A549 (cell line): Measurements from ENCODE around the gene TMEM253. TPM values are rescaled to one million over a fixed set of nuclear protein-coding genes. Genes with fewer than 3 reads are reported as not detected.

ENCODE experiments used
- ATAC-seq, 2 experiments: fragments of 200-7000 bp in 1 of 2; fragments of >200 bp in 1 of 2; cut with Nextera tagmentation in 1 of 2; cut with Tn5 transposase in 1 of 2; 3 replicates each; pipeline versions ENCODE4 v1.8.0 to v1.9.1; 2018 to 2020; ENCODE audit warnings: mild to moderate bottlenecking in 1 of 2, moderate library complexity in 1 of 2
- CTCF ChIA-PET: fragments of 300-600 bp; sonication (Branson Sonifier 250); formaldehyde crosslinking; extraction: SDS; loops from one replicate; lab custom pipeline; 2021; ENCODE audit warnings: antibody characterized with exemption, inconsistent platforms; lab: Yijun Ruan, JAX
- POLR2A ChIA-PET: fragments of 350-600 bp; formaldehyde crosslinking; extraction: SDS; loops from one replicate; lab custom pipeline; 2021; ENCODE audit warnings: antibody characterized with exemption, inconsistent platforms; lab: Yijun Ruan, JAX
- DNase-seq, 2 experiments: peaks; one replicate each; pipeline versions ENCODE4 v3.0.0 to v3.0.0-alpha.2; 2011 to 2016; ENCODE audit warnings: low read depth in 1 of 2, low spot score in 1 of 2
- FAIRE-seq: peaks from 2 replicates; lab custom pipeline; 2011; peaks lifted over from hg19 to GRCh38; lab: Jason Lieb, UNC
- H3K27ac ChIP-seq, 2 experiments: fragments of >200 bp; sonication (Bioruptor Twin); formaldehyde crosslinking; 3 replicates each; pipeline ENCODE4 v1.5.1; 2016 to 2017
- H3K4me1 ChIP-seq: fragments of >200 bp; sonication (Bioruptor Twin); formaldehyde crosslinking; 3 replicates; pipeline ENCODE4 v1.6.1; 2016
- H3K4me2 ChIP-seq: fragments of >200 bp; sonication (Bioruptor Twin); formaldehyde crosslinking; 3 replicates; pipeline ENCODE4 v1.6.1; 2016
- H3K4me3 ChIP-seq: fragments of >200 bp; sonication (Bioruptor Twin); formaldehyde crosslinking; 3 replicates; pipeline ENCODE4 v1.5.1; 2016
- H3K9me3 ChIP-seq: fragments of >200 bp; sonication (Bioruptor Twin); formaldehyde crosslinking; 3 replicates; pipeline ENCODE4 v1.6.1; 2016
- BCL3 ChIP-seq: fragments of >200 bp; sonication (Bioruptor Twin); formaldehyde crosslinking; IDR thresholded peaks from 3 replicates; pipeline ENCODE4 v1.6.1; 2016
- BHLHE40 ChIP-seq: IDR thresholded peaks from 2 replicates; pipeline ENCODE4 v1.6.1; 2012; ENCODE audit warnings: low read depth, low read length, inconsistent platforms
- CBX8 ChIP-seq: fragments of 200-600 bp; sonication (generic); IDR thresholded peaks from 2 replicates; pipeline ENCODE4 v1.6.1; 2016
- CHD4 ChIP-seq: fragments of 200-600 bp; sonication (generic); IDR thresholded peaks from 2 replicates; pipeline ENCODE4 v1.6.1; 2016; ENCODE audit warnings: antibody characterized with exemption, mild to moderate bottlenecking, borderline replicate concordance
- CTCF ChIP-seq: fragments of >200 bp; sonication (Bioruptor Twin); formaldehyde crosslinking; IDR thresholded peaks from 3 replicates; pipeline ENCODE4 v1.5.1; 2016
- E2F6 ChIP-seq: IDR thresholded peaks from 2 replicates; pipeline ENCODE4 v1.6.1; 2012; ENCODE audit warnings: low read depth, borderline replicate concordance
- EHF ChIP-seq: fragments of 250-450 bp; sonication (Bioruptor Pico); IDR thresholded peaks from 2 replicates; pipeline ENCODE4 v1.5.0; 2020; ENCODE audit warnings: mild to moderate bottlenecking
- EHMT2 ChIP-seq: fragments of 200-600 bp; sonication (generic); IDR thresholded peaks from 2 replicates; pipeline ENCODE4 v1.6.1; 2016; ENCODE audit warnings: antibody characterized with exemption, low read depth, mild to moderate bottlenecking, moderate library complexity
- FOSL2 ChIP-seq, 2 experiments: fragments of 450-650 bp in 1 of 2; fragments of >200 bp in 1 of 2; sonication (Bioruptor Twin) in 1 of 2; formaldehyde crosslinking; IDR thresholded peaks; 2 replicates each; pipeline versions ENCODE4 v1.5.0 to v1.6.1; 2016 to 2020; ENCODE audit warnings: mild to moderate bottlenecking in 1 of 2, moderate library complexity in 1 of 2
- FOXS1 ChIP-seq: fragments of 250-450 bp; sonication (Bioruptor Pico); IDR thresholded peaks from 2 replicates; pipeline ENCODE4 v1.5.0; 2020; ENCODE audit warnings: mild to moderate bottlenecking, moderate library complexity
- HDAC2 ChIP-seq: fragments of 200-600 bp; sonication (generic); IDR thresholded peaks from 2 replicates; pipeline ENCODE4 v1.6.1; 2016
- HEYL ChIP-seq: fragments of 250-450 bp; sonication (Bioruptor Pico); IDR thresholded peaks from 2 replicates; pipeline ENCODE4 v1.8.0; 2021; ENCODE audit warnings: mild to moderate bottlenecking, moderate library complexity
- KDM1A ChIP-seq: fragments of 200-600 bp; sonication (generic); IDR thresholded peaks from 2 replicates; pipeline ENCODE4 v1.6.1; 2016; ENCODE audit warnings: low read depth, mild to moderate bottlenecking
- MAZ ChIP-seq: fragments of 150-350 bp; IDR thresholded peaks from 2 replicates; pipeline ENCODE4 v1.6.1; 2014; ENCODE audit warnings: antibody characterized with exemption, low read depth, low read length, borderline replicate concordance
- MYC ChIP-seq: IDR thresholded peaks from 2 replicates; pipeline ENCODE4 v1.6.1; 2012; ENCODE audit warnings: mild to moderate bottlenecking, inconsistent platforms, low read length, improper control_type of control experiment, borderline replicate concordance
- NR3C1 ChIP-seq: fragments of >200 bp; sonication (Bioruptor Twin); formaldehyde crosslinking; IDR thresholded peaks from 3 replicates; pipeline ENCODE4 v1.6.1; 2017
- POLR2AphosphoS2 ChIP-seq: conservative IDR thresholded peaks from 2 replicates; pipeline ENCODE4 v1.6.1; 2012; ENCODE audit warnings: low read length, improper control_type of control experiment, inconsistent platforms
- RAD21 ChIP-seq, 2 experiments: fragments of >200 bp in 1 of 2; sonication (Bioruptor Twin) in 1 of 2; formaldehyde crosslinking in 1 of 2; IDR thresholded peaks in 1 of 2; conservative IDR thresholded peaks in 1 of 2; 2 replicates in 1 of 2; 3 replicates in 1 of 2; pipeline ENCODE4 v1.6.1; 2012 to 2018; ENCODE audit warnings: inconsistent platforms in 1 of 2
- RCOR1 ChIP-seq: fragments of 150-350 bp; IDR thresholded peaks from 2 replicates; pipeline ENCODE4 v1.6.1; 2014; ENCODE audit warnings: antibody characterized with exemption, low read length, low read depth
- RFX5 ChIP-seq: fragments of 450-650 bp; IDR thresholded peaks from 2 replicates; pipeline ENCODE4 v1.7.1; 2014; ENCODE audit warnings: antibody characterized with exemption, mild to moderate bottlenecking, moderate library complexity
- SMC3 ChIP-seq: fragments of >200 bp; sonication (Bioruptor Twin); formaldehyde crosslinking; IDR thresholded peaks from 3 replicates; pipeline ENCODE4 v1.6.1; 2018; ENCODE audit warnings: inconsistent platforms
- TFCP2L1 ChIP-seq: fragments of 250-450 bp; sonication (Bioruptor Pico); IDR thresholded peaks from 2 replicates; pipeline ENCODE4 v1.5.0; 2021; ENCODE audit warnings: mild to moderate bottlenecking
- TP53 ChIP-seq: fragments of 250-450 bp; sonication (Bioruptor Pico); IDR thresholded peaks from 2 replicates; pipeline ENCODE4 v1.5.0; 2021; ENCODE audit warnings: mild to moderate bottlenecking, moderate library complexity
- WGBS: methylation state at CpG from one replicate; pipeline ENCODE4 v1.1.6; 2017; ENCODE audit errors: missing lambda C conversion rate; 5-methylcytosine and 5-hydroxymethylcytosine counted together
- polyA plus RNA-seq, 4 experiments: library from polyadenylated mRNA; depleted of rRNA in 3 of 4; stranded (reverse); fragments of >200 nt; fragmentation: RNase III in 1 of 4; extraction: RNeasy Plus Mini Kit Qiagen cat#74134 plus additional on column Dnase treatment in 1 of 4; gene quantifications; 2 replicates in 3 of 4; 3 replicates in 1 of 4; pipeline ENCODE4 v1.2.3, GENCODE V29; 2011 to 2017
- TF ChIP-seq, protein P1 (sequence below): fragments of 250-450 bp; sonication (Bioruptor Pico); IDR thresholded peaks from 2 replicates; pipeline ENCODE4 v1.5.0; 2021; ENCODE audit warnings: mild to moderate bottlenecking, moderate library complexity, borderline replicate concordance
- TF ChIP-seq, protein P2 (sequence below): fragments of 200-600 bp; sonication (generic); IDR thresholded peaks from 2 replicates; pipeline ENCODE4 v1.6.1; 2016; ENCODE audit warnings: antibody characterized with exemption, mild to moderate bottlenecking, moderate library complexity
- TF ChIP-seq, protein P3 (sequence below): IDR thresholded peaks from 2 replicates; pipeline ENCODE4 v1.6.1; 2012

The TMEM253 gene
- polyA plus RNA-seq, 2 of the 4 experiments (the other 2 are of a cell fraction), result 0.54 to 0.81 TPM

GRCh38 chr14:21060614-21061346 is 40.1 kb upstream of the TMEM253 start:
- Histone ChIP-seq H3K4me3 (no peak overlapping the region), H3K4me1 (peaks cover 25% of the 10 kb centered on the region), H3K9me3 (no peaks in the 10 kb centered on the region), H3K4me2 (no peak overlapping the region), H3K27ac (no peak overlapping the region)
- ChIA-PET POLR2A (no interaction called here), CTCF (interaction anchor here (1.1 to 9.5 kb wide), 7 partner anchors 21 to 90 kb away, joined by 5 to 251 read pairs (median 10); partner anchors contain the start of gene TMEM253)
- no peak for FAIRE-seq
- 61% methylated on average over 13 of the region's 13 CpGs for WGBS
- TF ChIP-seq POLR2AphosphoS2, result no peak
- no peak for TF ChIP-seq HDAC2
- no peak for TF ChIP-seq MAZ
- TF ChIP-seq HEYL, result no peak
- no peak for TF ChIP-seq FOXS1 (CRISPR knock-in tag)
- TF ChIP-seq TFCP2L1 (CRISPR knock-in tag), result no peak
- TF ChIP-seq BHLHE40, result no peak
- TF ChIP-seq EHF (CRISPR knock-in tag), result no peak
- no peak for TF ChIP-seq CHD4
- TF ChIP-seq, protein P1, sequence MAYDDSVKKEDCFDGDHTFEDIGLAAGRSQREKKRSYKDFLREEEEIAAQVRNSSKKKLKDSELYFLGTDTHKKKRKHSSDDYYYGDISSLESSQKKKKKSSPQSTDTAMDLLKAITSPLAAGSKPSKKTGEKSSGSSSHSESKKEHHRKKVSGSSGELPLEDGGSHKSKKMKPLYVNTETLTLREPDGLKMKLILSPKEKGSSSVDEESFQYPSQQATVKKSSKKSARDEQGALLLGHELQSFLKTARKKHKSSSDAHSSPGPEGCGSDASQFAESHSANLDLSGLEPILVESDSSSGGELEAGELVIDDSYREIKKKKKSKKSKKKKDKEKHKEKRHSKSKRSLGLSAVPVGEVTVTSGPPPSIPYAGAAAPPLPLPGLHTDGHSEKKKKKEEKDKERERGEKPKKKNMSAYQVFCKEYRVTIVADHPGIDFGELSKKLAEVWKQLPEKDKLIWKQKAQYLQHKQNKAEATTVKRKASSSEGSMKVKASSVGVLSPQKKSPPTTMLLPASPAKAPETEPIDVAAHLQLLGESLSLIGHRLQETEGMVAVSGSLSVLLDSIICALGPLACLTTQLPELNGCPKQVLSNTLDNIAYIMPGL (CRISPR knock-in tag), result no peak
- TF ChIP-seq EHMT2, result no peak
- TF ChIP-seq RCOR1, result no peak
- no peak for TF ChIP-seq CBX8
- no peak for TF ChIP-seq RFX5
- TF ChIP-seq TP53 (CRISPR knock-in tag), result no peak
- TF ChIP-seq E2F6, result no peak
- TF ChIP-seq BCL3, result no peak
- TF ChIP-seq MYC, result no peak
- no peak for ATAC-seq
- DNase-seq, result no peak

- WGBS, result 73% methylated on average over 3 of the region's 3 CpGs
- CTCF ChIA-PET, result interaction anchor here (1.4 to 9.5 kb wide), 6 partner anchors 21 to 91 kb away, joined by 5 to 251 read pairs (median 12); partner anchors contain the start of gene TMEM253
- no peak for FAIRE-seq
- TF ChIP-seq EHMT2 (no peak), SMC3 (no peak), FOSL2 (IDR thresholded peaks at IDR 0.05) (no peak), FOSL2 (CRISPR knock-in tag; IDR thresholded peaks at IDR 0.05) (no peak), RAD21 (conservative IDR thresholded peaks at IDR 0.05 in 1 of 2, IDR thresholded peaks at IDR 0.05 in 1 of 2) (no peak), HDAC2 (no peak), KDM1A (no peak), RCOR1 (no peak), CTCF (no peak), NR3C1 (no peak), POLR2AphosphoS2 (no peak)
- TF ChIP-seq, protein P2, sequence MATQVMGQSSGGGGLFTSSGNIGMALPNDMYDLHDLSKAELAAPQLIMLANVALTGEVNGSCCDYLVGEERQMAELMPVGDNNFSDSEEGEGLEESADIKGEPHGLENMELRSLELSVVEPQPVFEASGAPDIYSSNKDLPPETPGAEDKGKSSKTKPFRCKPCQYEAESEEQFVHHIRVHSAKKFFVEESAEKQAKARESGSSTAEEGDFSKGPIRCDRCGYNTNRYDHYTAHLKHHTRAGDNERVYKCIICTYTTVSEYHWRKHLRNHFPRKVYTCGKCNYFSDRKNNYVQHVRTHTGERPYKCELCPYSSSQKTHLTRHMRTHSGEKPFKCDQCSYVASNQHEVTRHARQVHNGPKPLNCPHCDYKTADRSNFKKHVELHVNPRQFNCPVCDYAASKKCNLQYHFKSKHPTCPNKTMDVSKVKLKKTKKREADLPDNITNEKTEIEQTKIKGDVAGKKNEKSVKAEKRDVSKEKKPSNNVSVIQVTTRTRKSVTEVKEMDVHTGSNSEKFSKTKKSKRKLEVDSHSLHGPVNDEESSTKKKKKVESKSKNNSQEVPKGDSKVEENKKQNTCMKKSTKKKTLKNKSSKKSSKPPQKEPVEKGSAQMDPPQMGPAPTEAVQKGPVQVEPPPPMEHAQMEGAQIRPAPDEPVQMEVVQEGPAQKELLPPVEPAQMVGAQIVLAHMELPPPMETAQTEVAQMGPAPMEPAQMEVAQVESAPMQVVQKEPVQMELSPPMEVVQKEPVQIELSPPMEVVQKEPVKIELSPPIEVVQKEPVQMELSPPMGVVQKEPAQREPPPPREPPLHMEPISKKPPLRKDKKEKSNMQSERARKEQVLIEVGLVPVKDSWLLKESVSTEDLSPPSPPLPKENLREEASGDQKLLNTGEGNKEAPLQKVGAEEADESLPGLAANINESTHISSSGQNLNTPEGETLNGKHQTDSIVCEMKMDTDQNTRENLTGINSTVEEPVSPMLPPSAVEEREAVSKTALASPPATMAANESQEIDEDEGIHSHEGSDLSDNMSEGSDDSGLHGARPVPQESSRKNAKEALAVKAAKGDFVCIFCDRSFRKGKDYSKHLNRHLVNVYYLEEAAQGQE, result no peak
- TF ChIP-seq, protein P3, sequence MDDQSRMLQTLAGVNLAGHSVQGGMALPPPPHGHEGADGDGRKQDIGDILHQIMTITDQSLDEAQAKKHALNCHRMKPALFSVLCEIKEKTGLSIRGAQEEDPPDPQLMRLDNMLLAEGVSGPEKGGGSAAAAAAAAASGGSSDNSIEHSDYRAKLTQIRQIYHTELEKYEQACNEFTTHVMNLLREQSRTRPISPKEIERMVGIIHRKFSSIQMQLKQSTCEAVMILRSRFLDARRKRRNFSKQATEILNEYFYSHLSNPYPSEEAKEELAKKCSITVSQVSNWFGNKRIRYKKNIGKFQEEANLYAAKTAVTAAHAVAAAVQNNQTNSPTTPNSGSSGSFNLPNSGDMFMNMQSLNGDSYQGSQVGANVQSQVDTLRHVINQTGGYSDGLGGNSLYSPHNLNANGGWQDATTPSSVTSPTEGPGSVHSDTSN, result no peak
Observed at GRCh38 chr14:21061347-21061668, 39.6 kb upstream of the TMEM253 start.

More at GRCh38 chr14:21061347-21061668, 39.6 kb upstream of the TMEM253 start:
- H3K4me2 ChIP-seq, result no peak overlapping the region
- no peaks in the 10 kb centered on the region for H3K9me3 ChIP-seq
- peaks cover 22% of the 10 kb centered on the region for H3K4me1 ChIP-seq
- no peak overlapping the region for H3K4me3 ChIP-seq
- POLR2A ChIA-PET, result no interaction called here
- ATAC-seq, result no peak
- H3K27ac ChIP-seq, result no peak overlapping the region
- no peak for DNase-seq
